ENCODE results near the gene CALHM1. TPM values are rescaled to one million over a fixed set of nuclear protein-coding genes. Genes with fewer than 3 reads are reported as not detected.

CALHM1 gene, protein sequence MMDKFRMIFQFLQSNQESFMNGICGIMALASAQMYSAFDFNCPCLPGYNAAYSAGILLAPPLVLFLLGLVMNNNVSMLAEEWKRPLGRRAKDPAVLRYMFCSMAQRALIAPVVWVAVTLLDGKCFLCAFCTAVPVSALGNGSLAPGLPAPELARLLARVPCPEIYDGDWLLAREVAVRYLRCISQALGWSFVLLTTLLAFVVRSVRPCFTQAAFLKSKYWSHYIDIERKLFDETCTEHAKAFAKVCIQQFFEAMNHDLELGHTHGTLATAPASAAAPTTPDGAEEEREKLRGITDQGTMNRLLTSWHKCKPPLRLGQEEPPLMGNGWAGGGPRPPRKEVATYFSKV
- total RNA-seq, result not detected in 2 replicates

GRCh38 chr10:103458720-103459119 is at the start of gene CALHM1:
TSS of gene CALHM1 (minus strand) at chr10:103458900. CDS start at chr10:103458751, 149 bp downstream.

GRCh38 chr10:103493362-103493915 is 34.7 kb upstream of the CALHM1 start, which contains the start of gene NEURL1:
TSS of gene NEURL1 (plus strand) at chr10:103493705. CDS start at chr10:103494388, 683 bp downstream.

GRCh38 chr10:103479135-103479534 is 20.4 kb upstream of the CALHM1 start, which contains the start of gene CALHM3:
TSS of gene CALHM3 (minus strand) at chr10:103479240. CDS start at chr10:103479032, 208 bp downstream.

DNA sequence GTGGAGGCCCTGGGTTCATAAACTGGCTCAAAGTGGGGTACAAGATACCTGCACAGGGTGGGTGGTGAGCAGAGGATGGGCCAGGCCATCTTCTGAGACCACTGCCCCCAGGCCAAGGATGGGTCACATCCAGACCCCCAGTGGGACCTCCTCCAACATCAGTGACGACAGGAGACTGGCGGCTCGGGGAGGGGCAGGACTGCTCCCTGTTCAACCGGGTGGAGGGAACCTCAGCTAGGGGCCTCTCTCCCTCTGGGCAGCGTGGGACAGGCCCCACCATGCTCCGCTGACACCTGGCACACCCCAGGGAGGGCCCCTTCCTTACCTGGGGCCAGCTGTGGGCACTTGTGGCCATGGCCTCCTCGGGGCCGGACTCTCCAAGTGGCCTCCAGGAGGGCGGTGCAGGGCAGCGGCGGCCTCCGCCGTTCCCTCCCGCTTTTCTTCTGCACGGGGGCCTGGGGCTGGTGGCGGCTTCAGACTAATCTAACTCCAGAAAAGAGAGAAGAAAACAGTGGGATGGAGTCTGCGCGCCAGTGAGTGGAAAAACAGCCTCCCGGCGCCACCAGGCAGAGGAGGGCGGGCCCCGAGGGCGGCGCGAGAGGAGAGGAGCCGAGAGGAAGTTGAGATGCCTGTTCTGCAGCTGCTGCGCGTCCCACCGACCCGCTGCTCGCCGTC is 6.7 kb downstream of the CALHM1 start, which contains the start of gene CALHM2:
Gene CALHM2, minus strand, starts transcription at position 540 of the 675 bp plus-strand sequence. CDS start 2,429 bp downstream, outside the sequence.

Other genes with a start within 250 kb of the CALHM1 start
- under 0.01 TPM in 1 of 2 replicates, not detected in the other for gene RPEL1, start 213.0 kb downstream of the CALHM1 start, total RNA-seq
- 0.18 and 0.19 TPM in 2 replicates for gene INA, start 181.8 kb downstream of the CALHM1 start, total RNA-seq
- 11.7 and 13.7 TPM in 2 replicates for gene PCGF6, start 107.8 kb downstream of the CALHM1 start, total RNA-seq
- 4.4 and 5.0 TPM in 2 replicates for gene TAF5, start 90.9 kb downstream of the CALHM1 start, total RNA-seq
- 179 and 198 TPM in 2 replicates for gene ATP5MK, start 62.4 kb downstream of the CALHM1 start, total RNA-seq
- 52.7 and 55.1 TPM in 2 replicates for gene PDCD11, start 62.3 kb downstream of the CALHM1 start, total RNA-seq
- 11.6 and 13.0 TPM in 2 replicates for gene CALHM2, start 6.5 kb downstream of the CALHM1 start, total RNA-seq
- gene CALHM3, start 20.3 kb upstream of the CALHM1 start, total RNA-seq, result not detected in 2 replicates
- under 0.01 and 0.09 TPM in 2 replicates for gene NEURL1, start 34.8 kb upstream of the CALHM1 start, total RNA-seq